GM12878 (cell line): ENCODE measurements around the gene GTF2A1.

Source experiments
- CEBPB ChIP-seq, 2 experiments: fragments of 150-350 bp in 1 of 2; IDR thresholded peaks; 2 replicates each; pipeline ENCODE4 v1.6.1; 2012 to 2014; ENCODE audit warnings: low read depth in 2 of 2, low read length in 2 of 2, borderline replicate concordance in 1 of 2, inconsistent platforms in 1 of 2
- CTCF ChIP-seq, 3 experiments: IDR thresholded peaks in 2 of 3; conservative IDR thresholded peaks in 1 of 3; 2 replicates each; pipeline ENCODE4 v1.5.1; 2011; ENCODE audit warnings: low read depth in 3 of 3, low read length in 3 of 3, mild to moderate bottlenecking in 3 of 3, control low read depth in 2 of 3, moderate library complexity in 2 of 3, inconsistent platforms in 1 of 3, mixed read lengths in 1 of 3; ENCODE audit not compliant: control insufficient read depth in 2 of 3, insufficient read depth in 1 of 3; ENCODE audit errors: extremely low read depth in 1 of 3
- FOXM1 ChIP-seq: IDR thresholded peaks from 2 replicates; pipeline ENCODE4 v1.6.1; 2012; ENCODE audit warnings: low read depth, mild to moderate bottlenecking, inconsistent platforms, low read length, moderate library complexity
- POLR2A ChIP-seq: IDR thresholded peaks from 2 replicates; pipeline ENCODE4 v1.6.1; 2011; ENCODE audit warnings: low read depth, mild to moderate bottlenecking, low read length
- POLR2AphosphoS2 ChIP-seq: IDR thresholded peaks from 2 replicates; pipeline ENCODE4 v1.6.1; 2011; ENCODE audit warnings: low read depth, mild to moderate bottlenecking, low read length, improper control_type of control experiment, moderate library complexity
- POLR2AphosphoS5 ChIP-seq: IDR thresholded peaks from 2 replicates; pipeline ENCODE4 v1.6.1; 2011; ENCODE audit warnings: mild to moderate bottlenecking, low read length, inconsistent platforms
- ZBTB11 ChIP-seq: fragments of 450-650 bp; formaldehyde crosslinking; IDR thresholded peaks from 2 replicates; pipeline ENCODE4 v1.5.0; 2022; ENCODE audit warnings: mild to moderate bottlenecking, missing genetic modification characterization
- ZNF384 ChIP-seq: IDR thresholded peaks from 2 replicates; pipeline ENCODE4 v1.6.1; 2012; ENCODE audit warnings: low read depth, mild to moderate bottlenecking, low read length, improper control_type of control experiment, borderline replicate concordance
- TF ChIP-seq, protein P1 (sequence below): IDR thresholded peaks from 2 replicates; pipeline ENCODE4 v1.6.1; 2012; ENCODE audit warnings: improper control_type of control experiment, low read depth, low read length; ENCODE audit not compliant: insufficient replicate concordance

DNA sequence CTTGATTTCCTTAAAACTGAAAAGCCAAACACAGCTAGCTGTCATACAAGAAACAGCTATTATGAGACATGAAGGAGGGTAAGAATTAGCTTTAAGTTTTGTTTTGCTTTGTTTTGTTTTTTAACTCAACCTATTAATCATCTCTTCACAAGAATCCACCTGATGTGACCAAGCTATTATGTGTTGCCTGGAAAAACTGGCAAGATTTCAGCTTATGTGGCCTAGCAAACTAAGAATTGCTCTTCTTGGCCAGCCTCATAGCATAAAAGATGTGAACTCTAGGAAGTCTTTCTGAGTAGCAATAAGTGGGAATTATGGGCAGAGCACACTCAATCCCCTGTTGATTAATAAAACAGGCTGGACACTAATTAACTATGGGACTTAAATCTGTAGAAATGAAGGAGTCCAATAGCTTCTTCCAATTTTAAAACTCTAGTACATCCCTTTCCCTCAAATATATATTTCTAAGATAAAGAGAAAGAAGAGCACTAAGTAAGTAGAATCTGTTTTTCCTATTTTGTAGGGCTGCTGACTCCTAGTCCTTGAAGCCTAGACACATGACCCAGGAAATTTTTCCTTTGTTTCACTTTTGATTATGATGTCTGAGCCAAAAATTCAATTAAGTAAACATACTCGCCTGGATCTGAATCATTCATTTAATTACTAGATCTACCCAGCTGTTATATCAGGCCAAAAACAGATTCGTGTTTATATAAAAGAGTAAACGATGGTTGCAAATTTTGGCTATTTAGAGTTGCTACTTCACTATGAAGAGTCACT is 75.7 kb downstream of the GTF2A1 start:
- TF ChIP-seq CTCF (IDR thresholded peaks at IDR 0.05 in 2 of 3, conservative IDR thresholded peaks at IDR 0.05 in 1 of 3; ENCODE audit: control insufficient read depth in 2 of 3, extremely low read depth in 1 of 3, insufficient read depth in 1 of 3, low read depth in 3 of 3, low read length in 3 of 3): no peak
- no peak for TF ChIP-seq POLR2AphosphoS2
- no peak for TF ChIP-seq CEBPB (IDR thresholded peaks at IDR 0.05; ENCODE audit: borderline replicate concordance in 1 of 2, low read depth in 2 of 2, low read length in 2 of 2)
- TF ChIP-seq FOXM1: no peak
- TF ChIP-seq POLR2A: no peak
- TF ChIP-seq ZBTB11: no peak
- TF ChIP-seq, protein P1, sequence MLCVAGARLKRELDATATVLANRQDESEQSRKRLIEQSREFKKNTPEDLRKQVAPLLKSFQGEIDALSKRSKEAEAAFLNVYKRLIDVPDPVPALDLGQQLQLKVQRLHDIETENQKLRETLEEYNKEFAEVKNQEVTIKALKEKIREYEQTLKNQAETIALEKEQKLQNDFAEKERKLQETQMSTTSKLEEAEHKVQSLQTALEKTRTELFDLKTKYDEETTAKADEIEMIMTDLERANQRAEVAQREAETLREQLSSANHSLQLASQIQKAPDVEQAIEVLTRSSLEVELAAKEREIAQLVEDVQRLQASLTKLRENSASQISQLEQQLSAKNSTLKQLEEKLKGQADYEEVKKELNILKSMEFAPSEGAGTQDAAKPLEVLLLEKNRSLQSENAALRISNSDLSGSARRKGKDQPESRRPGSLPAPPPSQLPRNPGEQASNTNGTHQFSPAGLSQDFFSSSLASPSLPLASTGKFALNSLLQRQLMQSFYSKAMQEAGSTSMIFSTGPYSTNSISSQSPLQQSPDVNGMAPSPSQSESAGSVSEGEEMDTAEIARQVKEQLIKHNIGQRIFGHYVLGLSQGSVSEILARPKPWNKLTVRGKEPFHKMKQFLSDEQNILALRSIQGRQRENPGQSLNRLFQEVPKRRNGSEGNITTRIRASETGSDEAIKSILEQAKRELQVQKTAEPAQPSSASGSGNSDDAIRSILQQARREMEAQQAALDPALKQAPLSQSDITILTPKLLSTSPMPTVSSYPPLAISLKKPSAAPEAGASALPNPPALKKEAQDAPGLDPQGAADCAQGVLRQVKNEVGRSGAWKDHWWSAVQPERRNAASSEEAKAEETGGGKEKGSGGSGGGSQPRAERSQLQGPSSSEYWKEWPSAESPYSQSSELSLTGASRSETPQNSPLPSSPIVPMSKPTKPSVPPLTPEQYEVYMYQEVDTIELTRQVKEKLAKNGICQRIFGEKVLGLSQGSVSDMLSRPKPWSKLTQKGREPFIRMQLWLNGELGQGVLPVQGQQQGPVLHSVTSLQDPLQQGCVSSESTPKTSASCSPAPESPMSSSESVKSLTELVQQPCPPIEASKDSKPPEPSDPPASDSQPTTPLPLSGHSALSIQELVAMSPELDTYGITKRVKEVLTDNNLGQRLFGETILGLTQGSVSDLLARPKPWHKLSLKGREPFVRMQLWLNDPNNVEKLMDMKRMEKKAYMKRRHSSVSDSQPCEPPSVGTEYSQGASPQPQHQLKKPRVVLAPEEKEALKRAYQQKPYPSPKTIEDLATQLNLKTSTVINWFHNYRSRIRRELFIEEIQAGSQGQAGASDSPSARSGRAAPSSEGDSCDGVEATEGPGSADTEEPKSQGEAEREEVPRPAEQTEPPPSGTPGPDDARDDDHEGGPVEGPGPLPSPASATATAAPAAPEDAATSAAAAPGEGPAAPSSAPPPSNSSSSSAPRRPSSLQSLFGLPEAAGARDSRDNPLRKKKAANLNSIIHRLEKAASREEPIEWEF: no peak
- no peak for TF ChIP-seq POLR2AphosphoS5
- TF ChIP-seq ZNF384: no peak
